A549 (cell line): Measurements from ENCODE around the gene AXDND1. TPM values are rescaled to one million over a fixed set of nuclear protein-coding genes. Genes with fewer than 3 reads are reported as not detected.

ENCODE experiments used
- ATAC-seq, 2 experiments: fragments of 200-7000 bp in 1 of 2; fragments of >200 bp in 1 of 2; cut with Nextera tagmentation in 1 of 2; cut with Tn5 transposase in 1 of 2; 3 replicates each; pipeline versions ENCODE4 v1.8.0 to v1.9.1; 2018 to 2020; ENCODE audit warnings: mild to moderate bottlenecking in 1 of 2, moderate library complexity in 1 of 2
- CTCF ChIA-PET: fragments of 300-600 bp; sonication (Branson Sonifier 250); formaldehyde crosslinking; extraction: SDS; loops from one replicate; lab custom pipeline; 2021; ENCODE audit warnings: antibody characterized with exemption, inconsistent platforms; lab: Yijun Ruan, JAX
- POLR2A ChIA-PET: fragments of 350-600 bp; formaldehyde crosslinking; extraction: SDS; loops from one replicate; lab custom pipeline; 2021; ENCODE audit warnings: antibody characterized with exemption, inconsistent platforms; lab: Yijun Ruan, JAX
- DNase-seq, 2 experiments: peaks; one replicate each; pipeline versions ENCODE4 v3.0.0 to v3.0.0-alpha.2; 2011 to 2016; ENCODE audit warnings: low read depth in 1 of 2, low spot score in 1 of 2
- FAIRE-seq: peaks from 2 replicates; lab custom pipeline; 2011; peaks lifted over from hg19 to GRCh38; lab: Jason Lieb, UNC
- H3K27ac ChIP-seq, 2 experiments: fragments of >200 bp; sonication (Bioruptor Twin); formaldehyde crosslinking; 3 replicates each; pipeline ENCODE4 v1.5.1; 2016 to 2017
- H3K4me1 ChIP-seq: fragments of >200 bp; sonication (Bioruptor Twin); formaldehyde crosslinking; 3 replicates; pipeline ENCODE4 v1.6.1; 2016
- H3K4me2 ChIP-seq: fragments of >200 bp; sonication (Bioruptor Twin); formaldehyde crosslinking; 3 replicates; pipeline ENCODE4 v1.6.1; 2016
- H3K4me3 ChIP-seq: fragments of >200 bp; sonication (Bioruptor Twin); formaldehyde crosslinking; 3 replicates; pipeline ENCODE4 v1.5.1; 2016
- H3K9me3 ChIP-seq: fragments of >200 bp; sonication (Bioruptor Twin); formaldehyde crosslinking; 3 replicates; pipeline ENCODE4 v1.6.1; 2016
- BHLHE40 ChIP-seq: IDR thresholded peaks from 2 replicates; pipeline ENCODE4 v1.6.1; 2012; ENCODE audit warnings: low read depth, low read length, inconsistent platforms
- CBX2 ChIP-seq: fragments of 200-600 bp; sonication (generic); IDR thresholded peaks from 2 replicates; pipeline ENCODE4 v1.6.1; 2016; ENCODE audit warnings: low read depth, mild to moderate bottlenecking, borderline replicate concordance
- CBX8 ChIP-seq: fragments of 200-600 bp; sonication (generic); IDR thresholded peaks from 2 replicates; pipeline ENCODE4 v1.6.1; 2016
- CEBPB ChIP-seq, 2 experiments: fragments of >200 bp in 1 of 2; sonication (Bioruptor Twin) in 1 of 2; formaldehyde crosslinking in 1 of 2; IDR thresholded peaks; 2 replicates each; pipeline ENCODE4 v1.6.1; 2012 to 2016
- CHD2 ChIP-seq: fragments of 150-350 bp; IDR thresholded peaks from 2 replicates; pipeline ENCODE4 v1.6.1; 2014; ENCODE audit warnings: low read length; ENCODE audit not compliant: partially characterized antibody
- CHD4 ChIP-seq: fragments of 200-600 bp; sonication (generic); IDR thresholded peaks from 2 replicates; pipeline ENCODE4 v1.6.1; 2016; ENCODE audit warnings: antibody characterized with exemption, mild to moderate bottlenecking, borderline replicate concordance
- EHMT2 ChIP-seq: fragments of 200-600 bp; sonication (generic); IDR thresholded peaks from 2 replicates; pipeline ENCODE4 v1.6.1; 2016; ENCODE audit warnings: antibody characterized with exemption, low read depth, mild to moderate bottlenecking, moderate library complexity
- EP300 ChIP-seq, 2 experiments: fragments of >200 bp; sonication (Bioruptor Twin); formaldehyde crosslinking; IDR thresholded peaks; 2 replicates in 1 of 2; 3 replicates in 1 of 2; pipeline ENCODE4 v1.6.1; 2016 to 2017
- FOSL2 ChIP-seq, 2 experiments: fragments of 450-650 bp in 1 of 2; fragments of >200 bp in 1 of 2; sonication (Bioruptor Twin) in 1 of 2; formaldehyde crosslinking; IDR thresholded peaks; 2 replicates each; pipeline versions ENCODE4 v1.5.0 to v1.6.1; 2016 to 2020; ENCODE audit warnings: mild to moderate bottlenecking in 1 of 2, moderate library complexity in 1 of 2
- FOXS1 ChIP-seq: fragments of 250-450 bp; sonication (Bioruptor Pico); IDR thresholded peaks from 2 replicates; pipeline ENCODE4 v1.5.0; 2020; ENCODE audit warnings: mild to moderate bottlenecking, moderate library complexity
- HDAC2 ChIP-seq: fragments of 200-600 bp; sonication (generic); IDR thresholded peaks from 2 replicates; pipeline ENCODE4 v1.6.1; 2016
- HOXA7 ChIP-seq: fragments of 250-450 bp; sonication (Bioruptor Pico); IDR thresholded peaks from 2 replicates; pipeline ENCODE4 v1.5.0; 2020; ENCODE audit warnings: mild to moderate bottlenecking, moderate library complexity
- HOXB13 ChIP-seq: fragments of 250-450 bp; sonication (Bioruptor Pico); IDR thresholded peaks from 2 replicates; pipeline ENCODE4 v1.5.0; 2020; ENCODE audit warnings: low read depth, mild to moderate bottlenecking, moderate library complexity
- HOXB5 ChIP-seq: fragments of 250-450 bp; sonication (Bioruptor Pico); IDR thresholded peaks from 2 replicates; pipeline ENCODE4 v1.5.0; 2020; ENCODE audit warnings: mild to moderate bottlenecking, moderate library complexity
- MYC ChIP-seq: IDR thresholded peaks from 2 replicates; pipeline ENCODE4 v1.6.1; 2012; ENCODE audit warnings: mild to moderate bottlenecking, inconsistent platforms, low read length, improper control_type of control experiment, borderline replicate concordance
- NPAS2 ChIP-seq: fragments of 250-450 bp; sonication (Bioruptor Pico); IDR thresholded peaks from 2 replicates; pipeline ENCODE4 v1.8.0; 2022; ENCODE audit warnings: mild to moderate bottlenecking, moderate library complexity, borderline replicate concordance
- POLR2A ChIP-seq: IDR thresholded peaks from 2 replicates; pipeline ENCODE4 v1.6.1; 2012; ENCODE audit warnings: mild to moderate bottlenecking, low read length
- RCOR1 ChIP-seq: fragments of 150-350 bp; IDR thresholded peaks from 2 replicates; pipeline ENCODE4 v1.6.1; 2014; ENCODE audit warnings: antibody characterized with exemption, low read length, low read depth
- RFX5 ChIP-seq: fragments of 450-650 bp; IDR thresholded peaks from 2 replicates; pipeline ENCODE4 v1.7.1; 2014; ENCODE audit warnings: antibody characterized with exemption, mild to moderate bottlenecking, moderate library complexity
- TP53 ChIP-seq: fragments of 250-450 bp; sonication (Bioruptor Pico); IDR thresholded peaks from 2 replicates; pipeline ENCODE4 v1.5.0; 2021; ENCODE audit warnings: mild to moderate bottlenecking, moderate library complexity
- ZC3H11A ChIP-seq: fragments of 450-650 bp; IDR thresholded peaks from 2 replicates; pipeline ENCODE4 v1.6.1; 2014; ENCODE audit warnings: antibody characterized with exemption, mild to moderate bottlenecking
- ZSCAN20 ChIP-seq: fragments of 250-450 bp; sonication (Bioruptor Pico); IDR thresholded peaks from 2 replicates; pipeline ENCODE4 v1.8.0; 2022; ENCODE audit warnings: mild to moderate bottlenecking, moderate library complexity
- WGBS: methylation state at CpG from one replicate; pipeline ENCODE4 v1.1.6; 2017; ENCODE audit errors: missing lambda C conversion rate; 5-methylcytosine and 5-hydroxymethylcytosine counted together
- polyA plus RNA-seq, 4 experiments: library from polyadenylated mRNA; depleted of rRNA in 3 of 4; stranded (reverse); fragments of >200 nt; fragmentation: RNase III in 1 of 4; extraction: RNeasy Plus Mini Kit Qiagen cat#74134 plus additional on column Dnase treatment in 1 of 4; gene quantifications; 2 replicates in 3 of 4; 3 replicates in 1 of 4; pipeline ENCODE4 v1.2.3, GENCODE V29; 2011 to 2017
- TF ChIP-seq, protein P1 (sequence below): IDR thresholded peaks from 2 replicates; pipeline ENCODE4 v1.6.1; 2012; ENCODE audit warnings: low read depth, borderline replicate concordance
- TF ChIP-seq, protein P2 (sequence below): IDR thresholded peaks from 2 replicates; pipeline ENCODE4 v1.6.1; 2012
- TF ChIP-seq, protein P3 (sequence below): IDR thresholded peaks from 2 replicates; pipeline ENCODE4 v1.6.1; 2012
- TF ChIP-seq, protein P4 (sequence below): fragments of 250-450 bp; sonication (Bioruptor Pico); IDR thresholded peaks from 2 replicates; pipeline ENCODE4 v1.5.0; 2020; ENCODE audit warnings: low read depth, mild to moderate bottlenecking, moderate library complexity
- TF ChIP-seq, protein P5 (sequence below): fragments of >200 bp; sonication (Bioruptor Twin); formaldehyde crosslinking; IDR thresholded peaks from 3 replicates; pipeline ENCODE4 v1.5.1; 2016

Gene AXDND1
- polyA plus RNA-seq, 2 of the 4 experiments (the other 2 are of a cell fraction) = 0.30 to 0.71 TPM

DNA sequence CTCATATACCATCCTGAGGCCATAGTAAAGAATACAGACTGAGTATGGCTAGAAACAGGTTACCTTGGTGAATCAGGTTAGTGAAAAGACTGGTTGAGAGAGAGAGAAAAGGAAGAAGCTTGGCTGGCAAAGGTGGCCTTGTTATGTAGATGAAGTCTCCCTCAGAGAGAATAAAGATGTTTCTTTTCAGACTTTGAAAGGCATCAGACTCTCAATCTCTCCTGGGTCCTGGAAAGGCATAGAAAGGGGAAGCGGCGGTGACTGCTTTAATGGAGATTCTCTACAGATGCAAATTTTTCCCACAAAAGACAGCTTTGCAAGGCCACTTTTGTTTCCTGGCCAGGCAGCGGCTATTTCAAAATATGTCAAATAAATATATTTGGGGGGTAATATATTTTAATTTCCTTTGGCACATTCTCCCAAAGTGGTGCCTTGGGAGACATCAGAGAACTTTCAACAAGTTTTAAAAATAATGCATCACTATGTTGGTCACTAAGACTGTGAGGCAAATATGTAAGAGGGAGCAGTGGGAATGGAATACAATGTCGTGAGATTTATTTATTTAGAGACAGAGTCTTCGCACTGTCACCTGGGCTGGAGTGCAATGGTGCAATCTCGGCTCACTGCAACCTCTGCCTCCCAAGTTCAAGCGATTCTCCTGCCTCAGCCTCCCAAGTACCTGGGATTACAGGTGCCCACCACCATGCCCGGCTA lies 163.9 kb downstream of the AXDND1 start:
- no peak overlapping the region for H3K4me3 ChIP-seq
- no peaks in the 10 kb centered on the region for H3K9me3 ChIP-seq
- H3K4me2 ChIP-seq = no peak overlapping the region
- no peaks in the 10 kb centered on the region for H3K4me1 ChIP-seq
- POLR2A ChIA-PET = no interaction called here
- ATAC-seq (no peak), DNase-seq (no peak), FAIRE-seq (no peak)
- CTCF ChIA-PET = interaction anchor here (0.6 kb wide), 1 partner anchor 382 kb away, joined by 4 read pairs; no protein-coding TSS in a partner anchor
- WGBS = 35% methylated on average over 8 of the region's 8 CpGs
- no peak overlapping the region for H3K27ac ChIP-seq
- no peak for TF ChIP-seq HOXA7 (CRISPR knock-in tag)
- no peak for TF ChIP-seq FOSL2 (IDR thresholded peaks at IDR 0.05)
- no peak for TF ChIP-seq FOSL2 (CRISPR knock-in tag; IDR thresholded peaks at IDR 0.05)
- no peak for TF ChIP-seq HOXB13
- TF ChIP-seq, protein P1, sequence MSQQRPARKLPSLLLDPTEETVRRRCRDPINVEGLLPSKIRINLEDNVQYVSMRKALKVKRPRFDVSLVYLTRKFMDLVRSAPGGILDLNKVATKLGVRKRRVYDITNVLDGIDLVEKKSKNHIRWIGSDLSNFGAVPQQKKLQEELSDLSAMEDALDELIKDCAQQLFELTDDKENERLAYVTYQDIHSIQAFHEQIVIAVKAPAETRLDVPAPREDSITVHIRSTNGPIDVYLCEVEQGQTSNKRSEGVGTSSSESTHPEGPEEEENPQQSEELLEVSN = no peak
- no peak for TF ChIP-seq CHD2
- TF ChIP-seq TP53 (CRISPR knock-in tag) = no peak
- no peak for TF ChIP-seq RCOR1
- TF ChIP-seq EP300 (IDR thresholded peaks at IDR 0.05) = no peak
- TF ChIP-seq, protein P2, sequence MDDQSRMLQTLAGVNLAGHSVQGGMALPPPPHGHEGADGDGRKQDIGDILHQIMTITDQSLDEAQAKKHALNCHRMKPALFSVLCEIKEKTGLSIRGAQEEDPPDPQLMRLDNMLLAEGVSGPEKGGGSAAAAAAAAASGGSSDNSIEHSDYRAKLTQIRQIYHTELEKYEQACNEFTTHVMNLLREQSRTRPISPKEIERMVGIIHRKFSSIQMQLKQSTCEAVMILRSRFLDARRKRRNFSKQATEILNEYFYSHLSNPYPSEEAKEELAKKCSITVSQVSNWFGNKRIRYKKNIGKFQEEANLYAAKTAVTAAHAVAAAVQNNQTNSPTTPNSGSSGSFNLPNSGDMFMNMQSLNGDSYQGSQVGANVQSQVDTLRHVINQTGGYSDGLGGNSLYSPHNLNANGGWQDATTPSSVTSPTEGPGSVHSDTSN = no peak
- no peak for TF ChIP-seq ZSCAN20 (CRISPR knock-in tag)
- TF ChIP-seq EHMT2 = no peak

DNA sequence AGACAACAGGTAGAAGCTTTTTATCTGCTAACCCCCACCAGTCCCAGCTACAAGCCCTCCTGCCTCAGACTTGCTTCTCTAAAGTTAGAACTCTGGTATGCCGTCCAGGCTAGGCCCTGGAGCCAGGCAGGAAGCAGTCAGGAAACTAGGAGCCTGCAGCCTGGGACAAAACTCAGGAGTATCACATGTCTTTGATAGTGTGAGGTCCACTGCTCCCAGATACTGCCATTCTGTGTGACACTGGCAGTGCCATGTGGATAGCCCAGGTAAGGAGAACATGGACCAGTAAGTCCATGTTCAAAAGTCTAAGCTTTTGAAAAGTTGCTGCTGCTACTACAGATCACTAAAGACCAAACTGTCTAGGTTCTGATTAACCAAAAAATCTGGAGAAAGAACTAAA lies 164.6 kb downstream of the AXDND1 start:
- Histone ChIP-seq H3K4me2 (no peak overlapping the region), H3K4me3 (no peak overlapping the region), H3K4me1 (no peaks in the 10 kb centered on the region), H3K27ac (no peak overlapping the region), H3K9me3 (no peaks in the 10 kb centered on the region)
- no peak for DNase-seq
- TF ChIP-seq, protein P3, sequence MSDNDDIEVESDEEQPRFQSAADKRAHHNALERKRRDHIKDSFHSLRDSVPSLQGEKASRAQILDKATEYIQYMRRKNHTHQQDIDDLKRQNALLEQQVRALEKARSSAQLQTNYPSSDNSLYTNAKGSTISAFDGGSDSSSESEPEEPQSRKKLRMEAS = no peak
- ATAC-seq = no peak
- CTCF ChIA-PET = no interaction called here
- WGBS = 13% methylated on average over 1 of the region's 1 CpG
- FAIRE-seq = no peak
- POLR2A ChIA-PET = no interaction called here

DNA sequence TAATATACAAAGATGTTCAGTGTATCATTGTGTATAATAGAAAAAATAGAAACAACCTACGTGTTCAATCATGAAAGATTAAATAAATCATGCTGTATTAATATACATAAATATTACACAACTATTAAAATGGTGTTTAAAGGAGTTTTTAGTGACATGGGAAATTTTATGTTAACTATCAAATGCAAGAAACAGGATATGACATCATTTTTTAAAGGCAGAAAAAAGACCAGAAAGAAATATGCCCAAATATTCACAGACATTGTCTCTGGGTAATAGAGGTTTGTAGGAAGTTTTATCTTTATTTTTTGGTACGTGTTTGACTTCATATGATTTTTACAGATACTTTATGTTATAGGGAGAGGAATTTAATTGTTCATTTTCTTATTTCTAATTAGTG lies 176.0 kb downstream of the AXDND1 start:
- ATAC-seq = no peak
- H3K4me2 ChIP-seq = no peak overlapping the region
- 12% methylated on average over 2 of the region's 2 CpGs for WGBS
- TF ChIP-seq FOXS1 (CRISPR knock-in tag) (no peak), ZC3H11A (no peak), HOXB5 (CRISPR knock-in tag) (no peak)
- TF ChIP-seq, all 56 proteins: peak for 0
- FAIRE-seq (no peak), DNase-seq (no peak)
- Histone ChIP-seq H3K27ac (no peak overlapping the region), H3K4me3 (no peak overlapping the region), H3K4me1 (no peaks in the 10 kb centered on the region), H3K9me3 (no peaks in the 10 kb centered on the region)
- CTCF ChIA-PET = no interaction called here
- POLR2A ChIA-PET = no interaction called here

DNA sequence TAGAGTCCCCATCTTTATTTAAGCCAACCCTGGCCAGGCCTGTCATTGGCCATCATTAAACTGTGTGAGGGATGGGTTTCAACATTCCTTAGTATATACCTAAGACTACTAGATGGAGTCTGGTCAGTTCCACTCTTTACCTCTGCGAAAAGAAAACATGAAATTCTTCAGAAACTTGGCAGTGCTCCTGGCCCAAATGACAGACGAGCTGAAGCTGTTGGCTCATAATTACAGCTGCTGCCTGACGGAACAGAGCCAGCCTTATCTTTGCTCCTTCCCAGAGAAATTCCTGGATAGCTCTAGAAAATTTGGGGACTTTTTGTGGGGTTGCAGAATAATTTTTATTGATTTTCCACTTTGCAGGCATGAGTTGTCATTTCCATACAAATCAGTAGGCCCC lies 179.6 kb downstream of the AXDND1 start:
- ChIA-PET POLR2A (interaction anchor here (0.6 kb wide), 1 partner anchor 425 kb away, joined by 3 read pairs; no protein-coding TSS in a partner anchor), CTCF (interaction anchor here (1.2 kb wide), 1 partner anchor 11 kb away, joined by 5 read pairs; no protein-coding TSS in a partner anchor)
- TF ChIP-seq RFX5 = no peak
- TF ChIP-seq ZC3H11A = no peak
- no peak for TF ChIP-seq HOXB13
- TF ChIP-seq NPAS2 (CRISPR knock-in tag) = no peak
- no peak for TF ChIP-seq BHLHE40
- TF ChIP-seq MYC = no peak
- no peak for TF ChIP-seq CBX2
- TF ChIP-seq HDAC2 = no peak
- no peak for TF ChIP-seq CHD4
- TF ChIP-seq, protein P4, sequence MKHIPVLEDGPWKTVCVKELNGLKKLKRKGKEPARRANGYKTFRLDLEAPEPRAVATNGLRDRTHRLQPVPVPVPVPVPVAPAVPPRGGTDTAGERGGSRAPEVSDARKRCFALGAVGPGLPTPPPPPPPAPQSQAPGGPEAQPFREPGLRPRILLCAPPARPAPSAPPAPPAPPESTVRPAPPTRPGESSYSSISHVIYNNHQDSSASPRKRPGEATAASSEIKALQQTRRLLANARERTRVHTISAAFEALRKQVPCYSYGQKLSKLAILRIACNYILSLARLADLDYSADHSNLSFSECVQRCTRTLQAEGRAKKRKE (CRISPR knock-in tag) = no peak
- no peak for TF ChIP-seq CBX8
- TF ChIP-seq, protein P5, sequence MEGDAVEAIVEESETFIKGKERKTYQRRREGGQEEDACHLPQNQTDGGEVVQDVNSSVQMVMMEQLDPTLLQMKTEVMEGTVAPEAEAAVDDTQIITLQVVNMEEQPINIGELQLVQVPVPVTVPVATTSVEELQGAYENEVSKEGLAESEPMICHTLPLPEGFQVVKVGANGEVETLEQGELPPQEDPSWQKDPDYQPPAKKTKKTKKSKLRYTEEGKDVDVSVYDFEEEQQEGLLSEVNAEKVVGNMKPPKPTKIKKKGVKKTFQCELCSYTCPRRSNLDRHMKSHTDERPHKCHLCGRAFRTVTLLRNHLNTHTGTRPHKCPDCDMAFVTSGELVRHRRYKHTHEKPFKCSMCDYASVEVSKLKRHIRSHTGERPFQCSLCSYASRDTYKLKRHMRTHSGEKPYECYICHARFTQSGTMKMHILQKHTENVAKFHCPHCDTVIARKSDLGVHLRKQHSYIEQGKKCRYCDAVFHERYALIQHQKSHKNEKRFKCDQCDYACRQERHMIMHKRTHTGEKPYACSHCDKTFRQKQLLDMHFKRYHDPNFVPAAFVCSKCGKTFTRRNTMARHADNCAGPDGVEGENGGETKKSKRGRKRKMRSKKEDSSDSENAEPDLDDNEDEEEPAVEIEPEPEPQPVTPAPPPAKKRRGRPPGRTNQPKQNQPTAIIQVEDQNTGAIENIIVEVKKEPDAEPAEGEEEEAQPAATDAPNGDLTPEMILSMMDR = no peak
- TF ChIP-seq POLR2A = no peak
- TF ChIP-seq CEBPB (IDR thresholded peaks at IDR 0.05) = no peak
- TF ChIP-seq, protein P3 = no peak
- no peak overlapping the region for H3K4me3 ChIP-seq
- H3K4me2 ChIP-seq = no peak overlapping the region
- WGBS = 57% methylated on average over 3 of the region's 3 CpGs
- H3K4me1 ChIP-seq = no peaks in the 10 kb centered on the region
- H3K9me3 ChIP-seq = no peaks in the 10 kb centered on the region
- no peak overlapping the region for H3K27ac ChIP-seq
- ATAC-seq (no peak), FAIRE-seq (no peak), DNase-seq (no peak)
